Measurements from ENCODE around the gene RHOBTB1.

Gene RHOBTB1

GRCh38 chr10:60942788-60943315 lies 1.1 kb downstream of the RHOBTB1 start:
- no peak for TF ChIP-seq CTCF (IDR thresholded peaks at IDR 0.05; ENCODE audit: insufficient read depth, low read depth, low read length, missing control alignments)
- peak; percentile 26 for DNase-seq (ENCODE audit: low read depth)
- H3K4me3 ChIP-seq (ENCODE audit: low read depth, low read length), result no peak overlapping the region

DNA sequence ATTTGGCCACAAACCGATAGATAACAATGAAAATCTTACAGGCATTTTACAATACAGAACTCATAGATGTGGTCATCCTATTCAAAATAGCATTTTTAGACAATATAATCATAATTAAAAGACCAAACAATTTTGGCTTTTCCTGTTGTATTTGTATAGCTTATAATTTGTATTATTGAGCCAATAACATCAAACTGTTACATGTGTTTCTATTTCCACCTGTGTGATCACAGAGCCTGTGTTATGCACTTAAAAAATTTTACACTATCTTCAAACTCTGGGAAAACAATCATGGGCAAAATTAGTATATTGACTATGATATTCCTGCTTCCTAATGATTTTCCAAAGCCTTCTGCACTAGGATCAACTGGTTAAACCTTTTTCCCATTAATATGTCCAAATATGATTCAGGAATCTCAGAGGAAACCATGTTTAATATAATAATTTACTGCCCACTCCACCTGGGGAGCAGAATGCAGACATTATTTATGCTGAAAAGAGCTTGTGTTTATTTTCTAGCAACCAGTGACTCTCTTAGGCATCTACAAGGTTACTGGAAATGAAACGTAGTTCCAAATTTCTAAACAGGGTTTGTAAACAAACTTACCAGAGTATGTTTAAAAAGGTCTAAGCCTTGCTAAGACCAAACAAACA lies 1.7 kb downstream of the RHOBTB1 start:
- no peak overlapping the region for H3K4me3 ChIP-seq (ENCODE audit: low read depth, low read length)
- DNase-seq (ENCODE audit: low read depth), result no peak
- TF ChIP-seq CTCF (IDR thresholded peaks at IDR 0.05; ENCODE audit: insufficient read depth, low read depth, low read length, missing control alignments), result no peak

DNA sequence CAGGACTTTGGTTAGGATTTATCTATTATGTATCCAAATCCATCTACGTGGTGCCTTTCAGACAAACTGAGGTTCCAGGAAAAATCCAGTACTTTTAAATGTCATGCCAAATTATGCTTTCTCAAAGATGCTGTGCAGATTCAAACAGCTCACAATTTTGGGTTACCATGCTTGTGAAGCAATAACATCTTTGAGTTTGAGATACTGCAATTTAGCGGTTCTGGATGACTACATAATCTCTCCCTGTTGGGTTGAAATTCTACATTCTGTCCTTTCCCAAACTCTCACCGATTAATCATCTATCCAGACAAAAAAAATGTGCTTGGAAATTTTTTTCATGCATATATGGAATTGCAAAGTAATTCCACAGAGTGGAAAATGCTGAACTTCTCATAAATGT lies 3.5 kb downstream of the RHOBTB1 start:
- no peak for TF ChIP-seq CTCF (IDR thresholded peaks at IDR 0.05; ENCODE audit: insufficient read depth, low read depth, low read length, missing control alignments)
- no peak overlapping the region for H3K4me3 ChIP-seq (ENCODE audit: low read depth, low read length)
- no peak for DNase-seq (ENCODE audit: low read depth)

- TF ChIP-seq CTCF (IDR thresholded peaks at IDR 0.05; ENCODE audit: insufficient read depth, low read depth, low read length, missing control alignments), result no peak
- H3K4me3 ChIP-seq (ENCODE audit: low read depth, low read length), result no peak overlapping the region
Observed at GRCh38 chr10:60937784-60938654, 6.0 kb downstream of the RHOBTB1 start.

GRCh38 chr10:60937022-60937421 lies 7.0 kb downstream of the RHOBTB1 start:
- TF ChIP-seq CTCF (IDR thresholded peaks at IDR 0.05; ENCODE audit: insufficient read depth, low read depth, low read length, missing control alignments), result no peak

More at GRCh38 chr10:60937784-60938654, 6.0 kb downstream of the RHOBTB1 start:
- no peak for DNase-seq (ENCODE audit: low read depth)

GRCh38 chr10:60934215-60935175 lies 9.5 kb downstream of the RHOBTB1 start:
- H3K4me3 ChIP-seq (ENCODE audit: low read depth, low read length), result no peak overlapping the region
- DNase-seq (ENCODE audit: low read depth), result no peak
- no peak for TF ChIP-seq CTCF (IDR thresholded peaks at IDR 0.05; ENCODE audit: insufficient read depth, low read depth, low read length, missing control alignments)

More at GRCh38 chr10:60937022-60937421, 7.0 kb downstream of the RHOBTB1 start:
- H3K4me3 ChIP-seq (ENCODE audit: low read depth, low read length), result no peak overlapping the region
- DNase-seq (ENCODE audit: low read depth), result no peak
